Neural cell (in vitro differentiated cells): ENCODE data around the gene CABLES2. TPM values are rescaled to one million over a fixed set of nuclear protein-coding genes. Genes with fewer than 3 reads are reported as not detected.

Experiments
- polyA plus RNA-seq: library from polyadenylated mRNA; depleted of rRNA; stranded (reverse); fragments of >200 nt; gene quantifications from 2 replicates; pipeline ENCODE4 v1.2.3, GENCODE V29; 2014

The CABLES2 gene
- polyA plus RNA-seq, 1 donor from 2014 or later, result 8.3 TPM

Other genes with a start within 250 kb of the CABLES2 start
- gene MTG2, start 224.3 kb downstream of the CABLES2 start, polyA plus RNA-seq, result 22.4 and 36.1 TPM in 2 replicates
- gene HRH3, start 187.0 kb downstream of the CABLES2 start, polyA plus RNA-seq, result 1.7 and 2.8 TPM in 2 replicates
- gene OSBPL2, start 168.8 kb downstream of the CABLES2 start, polyA plus RNA-seq, result 37.5 and 41.5 TPM in 2 replicates
- 106 and 111 TPM in 2 replicates for gene ADRM1, start 104.3 kb downstream of the CABLES2 start, polyA plus RNA-seq
- 21.6 and 27.2 TPM in 2 replicates for gene LAMA5, start 40.0 kb downstream of the CABLES2 start, polyA plus RNA-seq
- 1,158 and 1,633 TPM in 2 replicates for gene RPS21, start 20.2 kb downstream of the CABLES2 start, polyA plus RNA-seq
- not detected in 2 replicates for gene RBBP8NL, start 20.3 kb upstream of the CABLES2 start, polyA plus RNA-seq
- not detected in 2 replicates for gene GATA5, start 68.7 kb upstream of the CABLES2 start, polyA plus RNA-seq
- gene SLCO4A1, start 235.2 kb upstream of the CABLES2 start, polyA plus RNA-seq, result 2.5 and 3.5 TPM in 2 replicates